NCI-H1436 (cell line): ENCODE measurements around the gene MEI1.

Experiments used
- DNase-seq: peaks from one replicate; lab custom pipeline; 2025; lab: John Stamatoyannopoulos, UW

The MEI1 gene

DNA sequence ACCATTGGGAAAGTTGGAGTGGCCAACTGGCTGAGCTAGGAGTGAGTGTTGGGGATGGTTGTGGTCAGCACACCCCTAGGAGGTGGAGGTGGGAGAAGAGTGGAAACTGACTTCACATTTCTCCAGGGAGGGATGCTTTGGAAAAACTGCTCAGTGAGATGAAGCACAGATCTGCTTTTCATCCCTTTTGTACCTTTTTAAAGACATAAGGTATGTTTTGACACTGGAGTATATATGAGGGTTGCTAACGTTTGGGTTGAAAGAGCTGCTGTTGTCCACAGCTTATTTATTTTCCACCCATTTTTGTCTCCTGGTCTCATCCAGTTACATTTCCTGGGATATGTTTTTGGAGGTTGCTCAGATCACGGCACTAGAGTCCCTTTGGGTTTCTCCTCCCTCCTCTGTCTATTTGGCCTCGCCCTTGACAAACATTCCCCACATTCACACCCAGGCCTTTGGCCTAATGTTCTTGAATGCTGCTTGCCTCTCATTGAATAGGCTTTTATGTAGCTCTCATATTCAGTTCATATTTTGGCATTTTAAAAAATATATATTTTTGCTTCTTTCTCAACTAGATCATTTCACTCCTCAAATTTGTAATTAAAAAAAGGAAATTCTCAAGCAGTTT is 141.9 kb downstream of the MEI1 start:
- DNase-seq, result no peak

DNA sequence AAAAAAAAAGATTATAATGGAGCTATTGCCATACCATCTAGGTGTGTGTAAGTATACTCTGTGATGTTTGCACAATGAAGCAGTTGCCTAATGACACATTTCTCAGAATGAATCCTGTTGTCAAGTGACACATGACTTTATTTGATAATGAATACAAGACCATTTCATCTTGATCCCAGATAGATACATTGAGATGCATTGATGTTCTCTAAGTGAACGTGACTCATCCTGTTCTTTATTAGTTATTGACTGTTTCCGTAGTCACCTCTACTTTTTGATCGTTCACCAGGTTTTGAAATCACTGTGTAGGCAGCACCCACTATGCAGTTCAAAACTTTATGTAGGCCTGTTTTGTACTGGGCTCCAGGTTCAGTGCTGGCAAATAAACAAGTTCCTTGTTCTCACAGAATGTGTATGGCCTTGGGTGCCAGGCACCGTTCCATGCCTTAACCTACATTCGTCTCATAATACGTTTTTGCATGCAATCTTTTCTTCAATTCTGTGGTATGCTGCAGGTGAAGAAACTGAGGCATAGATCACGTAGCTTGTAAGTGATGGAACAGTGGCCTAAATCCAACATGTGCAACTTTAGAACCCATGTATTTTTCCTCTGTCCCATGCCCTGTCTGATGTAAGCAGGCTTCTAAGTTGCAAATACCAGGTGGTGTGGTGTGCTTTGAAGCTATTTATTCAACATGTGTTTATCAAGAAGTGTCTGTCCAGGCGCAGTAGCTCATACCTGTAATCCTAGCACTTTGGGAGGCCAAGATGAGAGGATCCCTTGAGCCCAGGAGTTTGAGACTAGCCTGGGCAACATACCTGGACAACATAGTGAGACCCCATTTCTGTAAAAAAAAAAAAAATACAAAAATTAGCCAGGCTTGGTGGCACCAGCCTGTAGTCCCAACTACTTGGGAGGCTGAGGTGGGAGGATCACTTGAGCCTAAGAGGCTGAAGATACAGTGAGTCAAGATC is 144.0 kb downstream of the MEI1 start:
- DNase-seq, result no peak

DNA sequence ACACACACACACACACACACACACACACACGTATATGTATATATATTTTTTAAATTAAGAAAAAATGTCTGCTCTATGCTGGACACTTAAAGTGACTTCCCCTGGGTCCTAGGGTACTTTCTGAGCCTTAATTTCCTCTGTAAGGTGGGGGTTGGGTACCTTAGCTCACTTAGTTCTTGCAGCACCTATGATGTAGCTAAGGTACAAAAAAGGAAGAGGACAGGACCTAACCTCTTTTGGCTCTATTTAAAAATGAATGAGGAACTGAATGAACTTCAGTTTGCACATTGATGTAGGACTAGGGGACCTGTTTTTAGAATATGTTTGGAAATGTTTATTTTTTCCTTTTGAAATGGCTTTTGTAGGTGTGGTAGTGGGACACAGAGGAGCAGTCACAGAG is 144.7 kb downstream of the MEI1 start:
- no peak for DNase-seq

DNA sequence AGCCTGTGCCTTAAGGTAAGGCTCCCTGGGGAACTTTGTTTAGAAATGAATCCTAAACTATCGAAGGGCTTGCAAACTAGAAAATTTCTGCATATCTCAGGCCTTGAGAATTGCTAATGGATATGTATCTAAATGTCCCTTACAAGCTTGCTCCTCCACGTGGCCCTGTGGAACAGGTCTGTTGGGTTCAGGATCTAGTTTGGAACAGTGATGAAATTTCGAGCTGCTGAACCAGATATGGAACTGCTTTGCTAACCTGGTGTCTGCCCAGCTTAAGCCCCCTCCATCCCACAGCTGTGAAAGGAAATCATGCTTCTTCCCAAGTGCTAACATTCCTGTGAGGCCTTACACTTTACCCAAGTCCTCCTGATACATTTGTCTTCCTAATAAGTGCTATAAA is 145.2 kb downstream of the MEI1 start:
- no peak for DNase-seq

DNA sequence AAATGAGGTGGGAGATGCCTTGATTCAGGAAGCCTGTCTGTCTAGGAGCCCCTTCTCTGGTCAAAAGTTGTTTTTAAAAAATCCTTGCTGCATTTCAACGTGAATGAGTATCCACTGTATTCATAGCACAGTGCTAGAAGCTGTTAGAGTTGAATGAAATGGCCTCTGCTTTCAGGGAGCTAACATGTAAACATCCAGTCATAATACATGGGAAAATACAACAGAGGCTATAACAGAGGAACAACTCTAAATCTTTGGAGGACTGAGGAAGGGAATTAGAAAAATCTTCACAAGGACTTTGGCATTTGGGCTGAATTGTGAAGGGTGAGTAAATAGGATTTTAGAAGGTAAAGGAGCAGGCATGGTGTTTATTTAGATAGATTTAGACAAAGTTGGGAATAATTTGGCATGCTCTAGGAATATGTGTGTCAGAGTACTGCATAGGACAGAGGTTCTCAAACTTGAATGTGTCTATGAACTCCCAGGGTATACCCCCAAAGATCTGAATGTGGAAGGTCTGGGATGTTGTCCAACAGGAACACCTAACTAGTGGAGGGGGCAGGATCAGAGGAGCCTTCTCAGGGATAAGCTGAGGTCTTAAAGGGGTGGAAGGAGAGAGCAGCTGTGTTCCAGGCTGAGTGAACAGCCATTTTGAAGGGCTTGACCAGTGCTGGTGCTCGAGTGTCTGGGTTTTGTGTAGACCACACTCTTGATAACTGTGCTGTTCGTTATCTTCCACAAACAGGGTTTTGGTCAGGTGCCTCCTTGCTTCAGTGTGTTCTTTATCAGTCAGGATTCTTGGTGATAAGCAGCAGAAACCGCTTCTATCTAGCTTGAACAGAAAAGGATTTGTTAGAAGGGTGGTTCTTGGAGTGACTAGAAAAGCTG is 146.3 kb downstream of the MEI1 start:
- no peak for DNase-seq

DNA sequence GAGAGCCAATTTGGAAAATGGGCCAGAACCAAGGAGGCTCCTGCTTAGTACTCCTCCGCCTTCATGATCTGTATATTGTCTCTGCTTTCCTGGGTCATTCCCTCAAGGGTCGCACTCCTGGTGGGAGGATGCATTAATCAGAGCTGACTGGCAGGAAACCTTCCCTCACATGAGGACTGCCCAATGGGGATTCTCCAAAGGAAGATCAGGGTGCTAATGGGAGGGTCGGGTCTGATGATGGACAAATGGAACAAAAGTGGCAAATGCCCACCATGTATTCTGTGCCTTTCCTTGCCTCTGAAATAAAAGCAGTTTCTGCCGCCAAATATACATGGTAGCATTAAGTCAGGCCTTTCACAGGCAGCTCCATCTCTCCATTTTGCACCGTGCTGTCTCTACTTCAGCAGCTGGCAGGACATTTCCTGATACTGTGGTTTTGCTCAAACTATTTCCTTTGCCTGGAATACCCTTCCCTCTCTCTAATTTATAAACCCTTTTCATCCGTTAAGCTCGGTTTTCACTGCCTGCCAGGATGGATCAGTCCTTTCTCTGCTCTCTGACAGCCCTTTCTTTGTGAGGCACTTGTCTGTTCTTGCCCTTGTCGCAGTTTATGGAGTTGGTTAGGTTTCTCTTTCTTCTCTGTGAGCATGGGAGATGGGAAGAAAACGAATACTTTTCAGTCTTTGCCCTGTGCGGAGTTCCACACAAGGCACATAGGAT is 147.1 kb downstream of the MEI1 start:
- DNase-seq, result no peak

DNA sequence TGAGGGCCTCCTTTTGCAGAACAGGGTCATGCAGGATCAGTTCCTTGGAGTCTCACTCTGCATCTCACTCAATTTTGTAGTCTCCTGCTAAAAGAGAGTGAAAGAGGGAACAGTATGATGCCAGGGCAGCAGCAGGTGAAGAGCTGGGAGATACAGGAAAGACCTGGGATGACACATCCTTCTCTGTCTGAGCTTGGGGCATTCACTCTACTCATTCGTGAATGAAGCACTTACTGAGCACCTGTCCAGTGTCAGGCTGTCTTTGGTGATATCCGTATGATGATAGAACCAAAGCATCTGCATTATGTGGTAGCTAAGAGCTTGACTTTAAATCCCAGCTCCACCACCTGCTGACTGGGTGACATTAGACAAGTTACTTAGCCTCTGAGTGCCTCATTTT is 148.0 kb downstream of the MEI1 start:
- DNase-seq, result no peak

DNA sequence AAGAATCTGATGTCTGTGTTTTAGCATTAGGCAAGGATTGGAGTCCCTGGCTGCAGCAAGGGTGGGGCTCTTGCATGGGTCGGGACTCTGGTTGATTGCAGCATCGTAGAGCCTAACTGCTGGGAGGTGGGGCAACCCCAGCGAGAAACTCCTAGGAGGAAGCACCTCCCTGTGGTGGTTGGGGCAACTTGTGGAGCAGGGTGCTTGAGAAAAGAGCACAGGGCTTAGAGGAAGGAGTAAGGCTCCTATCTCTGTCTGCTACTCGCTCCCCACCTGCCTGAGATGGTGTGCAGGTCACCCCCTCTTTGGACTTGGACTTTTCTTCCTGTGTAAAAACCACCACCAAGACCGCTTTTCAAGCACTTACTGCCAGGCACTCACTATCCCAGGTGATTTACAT is 149.2 kb downstream of the MEI1 start:
- no peak for DNase-seq
